NB4 (cell line): Measurements from ENCODE around the gene PMF1.

Experiments used
- DNase-seq: peaks from one replicate; pipeline ENCODE4 v3.0.0; 2010; ENCODE audit warnings: low read depth
- H3K4me3 ChIP-seq: one replicate; pipeline ENCODE4 v1.5.1; 2011; ENCODE audit warnings: mild to moderate bottlenecking, low read depth, low read length, moderate library complexity
- MAX ChIP-seq: IDR thresholded peaks from 2 replicates; pipeline ENCODE4 v1.6.1; 2011; ENCODE audit warnings: low read depth, low read length
- MYC ChIP-seq: IDR thresholded peaks from 2 replicates; pipeline ENCODE4 v1.6.1; 2011; ENCODE audit warnings: low read depth, low read length
- POLR2A ChIP-seq: IDR thresholded peaks from 2 replicates; pipeline ENCODE4 v1.6.1; 2011; ENCODE audit warnings: mild to moderate bottlenecking; ENCODE audit not compliant: insufficient read length; ENCODE audit errors: extremely low read depth
- TF ChIP-seq, protein P1 (sequence below): IDR thresholded peaks from one replicate; pipeline ENCODE4 v1.5.1; 2012; ENCODE audit warnings: low read depth, low read length

Gene PMF1

DNA sequence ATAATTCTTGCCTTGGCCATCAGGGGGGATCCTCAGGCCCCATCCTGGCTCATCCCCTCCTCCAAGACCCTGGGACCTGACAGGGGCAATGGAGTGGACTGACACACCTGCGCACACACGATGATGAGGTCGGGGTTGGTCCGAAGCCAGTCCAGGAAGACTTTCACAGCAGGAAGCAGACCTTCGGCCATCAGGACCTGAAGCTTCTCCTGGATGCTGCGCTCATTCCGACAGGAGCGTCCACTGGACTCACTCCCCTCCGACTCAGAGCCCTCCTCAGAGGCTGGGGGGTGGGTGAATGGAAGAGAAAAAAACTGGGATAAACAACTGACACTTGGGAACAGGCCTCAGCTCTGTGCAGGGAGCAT lies 50.5 kb downstream of the PMF1 start:
- no peak overlapping the region for H3K4me3 ChIP-seq
- TF ChIP-seq MAX (no peak), MYC (no peak)
- TF ChIP-seq, protein P1, sequence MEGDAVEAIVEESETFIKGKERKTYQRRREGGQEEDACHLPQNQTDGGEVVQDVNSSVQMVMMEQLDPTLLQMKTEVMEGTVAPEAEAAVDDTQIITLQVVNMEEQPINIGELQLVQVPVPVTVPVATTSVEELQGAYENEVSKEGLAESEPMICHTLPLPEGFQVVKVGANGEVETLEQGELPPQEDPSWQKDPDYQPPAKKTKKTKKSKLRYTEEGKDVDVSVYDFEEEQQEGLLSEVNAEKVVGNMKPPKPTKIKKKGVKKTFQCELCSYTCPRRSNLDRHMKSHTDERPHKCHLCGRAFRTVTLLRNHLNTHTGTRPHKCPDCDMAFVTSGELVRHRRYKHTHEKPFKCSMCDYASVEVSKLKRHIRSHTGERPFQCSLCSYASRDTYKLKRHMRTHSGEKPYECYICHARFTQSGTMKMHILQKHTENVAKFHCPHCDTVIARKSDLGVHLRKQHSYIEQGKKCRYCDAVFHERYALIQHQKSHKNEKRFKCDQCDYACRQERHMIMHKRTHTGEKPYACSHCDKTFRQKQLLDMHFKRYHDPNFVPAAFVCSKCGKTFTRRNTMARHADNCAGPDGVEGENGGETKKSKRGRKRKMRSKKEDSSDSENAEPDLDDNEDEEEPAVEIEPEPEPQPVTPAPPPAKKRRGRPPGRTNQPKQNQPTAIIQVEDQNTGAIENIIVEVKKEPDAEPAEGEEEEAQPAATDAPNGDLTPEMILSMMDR, result no peak
- no peak for DNase-seq

DNA sequence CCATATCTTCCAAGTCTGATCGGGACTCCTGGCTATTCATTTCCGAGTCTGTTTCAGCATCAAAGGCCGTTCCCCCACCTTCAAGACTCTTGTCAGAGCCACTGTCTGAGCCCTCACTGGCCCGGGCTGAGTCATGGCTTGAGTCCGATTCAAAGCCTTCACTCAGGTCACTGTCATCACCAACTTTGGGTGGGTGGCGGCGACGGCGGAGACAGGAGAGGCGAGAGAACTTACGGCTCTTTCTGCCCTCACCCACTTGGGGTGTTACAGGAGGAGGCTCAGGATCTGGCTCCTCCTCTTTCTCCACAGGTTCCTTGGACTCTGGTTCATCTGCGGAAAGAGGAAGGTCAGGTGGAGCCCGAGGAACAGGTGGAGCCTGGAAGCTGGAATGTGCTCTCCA lies 53.2 kb downstream of the PMF1 start:
- no peak for DNase-seq
- no peak for TF ChIP-seq POLR2A
- no peak overlapping the region for H3K4me3 ChIP-seq

DNA sequence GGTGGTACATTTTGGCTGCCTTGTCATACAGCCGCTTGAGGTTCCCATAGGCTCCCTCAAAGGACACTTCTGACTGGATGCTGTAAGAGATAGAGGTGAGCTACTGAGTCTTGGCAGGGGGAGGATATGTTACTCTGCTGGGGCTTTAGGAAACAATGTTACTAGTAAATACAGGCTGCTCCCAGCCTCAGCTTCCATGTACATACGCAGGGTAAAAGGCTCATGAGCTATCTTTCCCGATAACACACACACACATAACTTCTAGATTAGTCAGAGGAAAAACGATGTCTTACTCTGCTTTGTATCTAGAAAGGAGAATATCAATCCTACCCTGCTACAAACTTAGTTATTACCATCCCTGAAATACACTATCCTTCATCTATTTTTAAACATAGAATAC lies 55.5 kb downstream of the PMF1 start:
- TF ChIP-seq MYC (no peak), POLR2A (no peak), MAX (no peak)
- TF ChIP-seq, protein P1, result no peak
- DNase-seq, result no peak
- no peak overlapping the region for H3K4me3 ChIP-seq

- H3K4me3 ChIP-seq, result no peak overlapping the region
- DNase-seq, result no peak
- no peak for TF ChIP-seq MAX
- TF ChIP-seq POLR2A, result no peak
- TF ChIP-seq MYC, result no peak
- TF ChIP-seq, protein P1, result no peak
Observed at GRCh38 chr1:156270314-156270713, 57.5 kb downstream of the PMF1 start.

- DNase-seq, result peak; percentile 38
- H3K4me3 ChIP-seq, result no peak overlapping the region
- TF ChIP-seq POLR2A (no peak), MAX (no peak), MYC (no peak)
- TF ChIP-seq, protein P1, result no peak
Observed at GRCh38 chr1:156276532-156276931, 63.7 kb downstream of the PMF1 start.

DNA sequence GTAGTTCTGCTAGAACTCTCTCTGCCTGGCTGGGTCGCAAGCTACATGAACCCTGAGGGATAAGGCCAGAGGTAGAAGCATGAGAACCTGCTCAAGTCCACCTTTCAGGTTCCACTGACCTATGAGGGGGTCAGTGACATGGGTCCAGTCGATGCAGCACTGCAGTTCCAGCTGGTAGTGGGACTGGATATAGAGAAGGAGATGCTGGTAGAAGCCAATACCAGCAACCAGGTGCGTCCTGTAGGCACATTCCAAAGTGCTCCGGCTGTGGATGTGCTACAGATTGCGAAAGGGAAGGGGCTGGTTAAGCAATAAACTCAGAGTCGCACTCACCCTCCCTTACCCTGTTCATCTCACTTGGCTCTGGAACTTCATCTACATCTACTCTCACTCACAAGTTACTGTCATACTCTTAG lies 64.2 kb downstream of the PMF1 start:
- no peak overlapping the region for H3K4me3 ChIP-seq
- TF ChIP-seq MYC, result no peak
- no peak for TF ChIP-seq POLR2A
- TF ChIP-seq, protein P1, result no peak
- TF ChIP-seq MAX, result no peak
- peak; percentile 54 for DNase-seq
